ENCODE measurements around the gene OTUB2. TPM values are rescaled to one million over a fixed set of nuclear protein-coding genes. Genes with fewer than 3 reads are reported as not detected.

The OTUB2 gene
- total RNA-seq, 1 donor from 2014 or later = 1.9 TPM

- Histone ChIP-seq H3K36me3 (peaks cover 73% of the 10 kb centered on the region), H3K4me3 (no peak overlapping the region), H3K27ac (no peak overlapping the region), H3K27me3 (ENCODE audit: low read depth) (no peaks in the 10 kb centered on the region), H3K4me1 (peaks cover 11% of the 10 kb centered on the region), H3K9me3 (no peaks in the 10 kb centered on the region)
- ATAC-seq (no peak), DNase-seq (no peak)
- intact Hi-C loops (cut with DNase I) = no loop called here
- TF ChIP-seq CTCF (IDR thresholded peaks at IDR 0.05) = no peak
These were observed 20.6 kb downstream of the OTUB2 start for GRCh38 chr14:94046696-94047250.

DNA sequence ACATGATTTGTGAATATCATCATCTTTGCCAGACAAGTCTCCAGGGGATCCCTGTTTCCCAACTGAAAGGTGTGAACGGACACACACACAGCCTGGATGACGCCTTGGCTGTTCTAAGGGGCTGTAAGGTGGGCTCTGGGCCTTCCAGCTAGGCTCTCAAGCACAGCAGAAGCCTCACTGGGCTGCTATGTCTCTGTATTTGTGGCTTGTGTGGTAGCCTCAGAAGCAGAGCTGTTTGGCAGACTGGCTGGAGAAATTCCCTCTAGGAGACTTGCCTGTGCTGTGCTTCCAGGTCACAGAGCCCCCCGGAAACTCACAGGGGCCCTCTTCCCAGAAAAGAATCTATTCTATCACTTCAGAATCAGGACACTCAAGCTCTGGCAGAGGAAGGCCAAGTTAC lies 21.4 kb downstream of the OTUB2 start:
- Histone ChIP-seq H3K27me3 (ENCODE audit: low read depth) (no peaks in the 10 kb centered on the region), H3K9me3 (no peaks in the 10 kb centered on the region), H3K27ac (no peak overlapping the region), H3K36me3 (peaks cover 81% of the 10 kb centered on the region), H3K4me3 (no peak overlapping the region), H3K4me1 (peaks cover 2% of the 10 kb centered on the region)
- intact Hi-C loops (cut with DNase I) = no loop called here
- DNase-seq = no peak
- ATAC-seq = no peak
- TF ChIP-seq CTCF (IDR thresholded peaks at IDR 0.05) = no peak

DNA sequence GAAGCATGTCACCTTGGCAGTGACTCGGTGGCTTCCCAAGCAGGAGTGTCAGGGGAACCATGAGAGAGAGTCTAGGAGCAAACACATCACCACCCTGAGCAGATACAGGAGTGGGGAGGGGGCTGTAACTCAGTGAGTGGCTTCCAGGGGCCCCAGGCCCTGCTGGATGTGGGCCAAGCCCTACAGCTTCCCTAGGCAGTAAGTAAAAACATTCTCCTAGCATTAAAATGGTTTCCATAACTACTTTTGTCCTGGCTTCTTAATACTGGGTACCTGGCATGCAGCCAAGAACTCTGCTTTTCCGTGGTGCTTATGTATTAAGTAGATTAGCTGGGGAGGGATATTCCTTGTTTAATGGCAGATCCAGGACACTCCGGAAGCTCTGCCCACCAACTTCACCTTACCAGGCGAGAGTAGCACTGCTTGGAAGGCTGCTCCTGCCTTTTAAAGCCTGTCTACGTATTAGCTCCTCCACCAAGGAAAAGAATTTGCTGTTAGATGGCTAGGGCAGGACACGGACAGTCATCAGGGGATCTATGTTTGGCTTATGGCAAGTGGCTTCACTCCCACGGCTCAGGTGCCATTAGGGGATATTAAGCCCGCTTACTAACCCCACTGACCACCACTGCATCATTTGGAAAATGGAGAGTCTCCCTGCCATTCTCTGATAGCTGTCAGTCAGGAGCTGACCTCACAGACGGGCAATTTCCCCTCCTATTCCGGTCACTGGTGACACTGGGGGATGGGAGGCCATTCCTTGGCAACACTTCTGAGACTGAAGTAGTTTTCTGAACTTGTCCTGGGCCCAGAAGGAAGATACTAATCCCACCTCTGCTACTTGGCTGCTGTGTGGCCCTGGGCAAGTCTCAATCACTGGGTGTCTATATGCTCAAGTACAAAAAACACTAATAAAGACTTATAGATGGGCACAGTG lies 22.8 kb downstream of the OTUB2 start:
- intact Hi-C loops (cut with DNase I) = no loop called here
- DNase-seq (no peak), ATAC-seq (no peak)
- Histone ChIP-seq H3K36me3 (peaks cover 94% of the 10 kb centered on the region), H3K4me3 (no peak overlapping the region), H3K4me1 (no peaks in the 10 kb centered on the region), H3K27ac (no peak overlapping the region), H3K27me3 (ENCODE audit: low read depth) (no peaks in the 10 kb centered on the region), H3K9me3 (no peaks in the 10 kb centered on the region)
- no peak for TF ChIP-seq CTCF (IDR thresholded peaks at IDR 0.05)

DNA sequence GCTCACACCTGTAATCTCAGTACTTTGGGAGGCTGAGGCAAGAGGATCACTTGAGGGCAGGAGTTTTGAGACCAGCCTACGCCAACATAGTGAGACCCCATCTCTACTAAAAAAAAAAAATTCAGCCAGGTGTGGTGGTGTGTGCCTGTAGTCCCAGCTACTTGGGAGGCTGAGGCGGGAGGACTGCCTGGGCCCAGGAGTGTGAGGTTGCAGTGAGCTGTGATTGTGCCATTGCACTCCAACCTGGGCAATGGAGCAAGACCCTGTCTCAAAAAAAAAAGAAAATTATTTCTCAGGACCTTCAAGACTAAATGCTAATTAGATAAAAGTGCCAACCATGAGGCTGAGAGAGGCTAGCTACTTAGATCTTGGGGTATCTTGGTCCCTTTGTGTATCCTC lies 23.5 kb downstream of the OTUB2 start:
- Histone ChIP-seq H3K27me3 (ENCODE audit: low read depth) (no peaks in the 10 kb centered on the region), H3K9me3 (no peaks in the 10 kb centered on the region), H3K4me3 (no peak overlapping the region), H3K4me1 (no peaks in the 10 kb centered on the region), H3K27ac (no peak overlapping the region), H3K36me3 (peaks cover 99% of the 10 kb centered on the region)
- DNase-seq = no peak
- no peak for ATAC-seq
- intact Hi-C loops (cut with DNase I) = no loop called here
- TF ChIP-seq CTCF (IDR thresholded peaks at IDR 0.05) = no peak

DNA sequence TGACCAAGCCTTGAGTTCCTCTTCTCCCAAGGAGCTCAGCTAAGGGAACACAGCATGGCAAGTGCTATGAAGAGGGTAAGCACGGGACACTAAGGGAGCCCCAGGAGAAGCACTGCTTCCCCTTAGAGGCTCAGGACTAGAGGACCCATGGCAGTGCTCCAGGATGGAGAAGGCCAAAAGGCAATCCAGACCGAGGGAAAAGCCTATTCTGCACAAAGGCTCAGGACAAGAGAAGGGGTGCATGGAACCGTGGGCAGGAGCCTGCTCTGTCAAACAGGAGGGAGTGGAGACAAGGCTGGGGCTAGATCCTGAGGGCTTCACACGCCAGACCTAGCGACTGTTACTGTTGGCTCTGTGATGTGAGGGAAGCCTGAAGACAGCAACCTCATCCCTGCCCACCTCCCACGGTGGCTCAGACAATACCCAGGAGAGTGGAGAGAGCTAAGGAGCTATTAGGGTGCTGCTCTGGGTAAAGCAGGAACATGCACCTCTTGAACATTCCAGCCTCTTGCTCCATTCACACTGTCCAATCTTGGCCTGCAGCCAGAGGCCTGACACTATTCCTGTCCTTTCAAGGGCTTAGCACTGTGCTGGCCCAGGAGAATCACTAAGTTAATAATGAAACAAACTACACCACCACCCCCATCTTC lies 24.2 kb downstream of the OTUB2 start:
- no peak for TF ChIP-seq CTCF (IDR thresholded peaks at IDR 0.05)
- intact Hi-C loops (cut with DNase I) = no loop called here
- Histone ChIP-seq H3K27ac (no peak overlapping the region), H3K9me3 (no peaks in the 10 kb centered on the region), H3K27me3 (ENCODE audit: low read depth) (no peaks in the 10 kb centered on the region), H3K4me1 (no peaks in the 10 kb centered on the region), H3K4me3 (no peak overlapping the region), H3K36me3 (peaks cover 99% of the 10 kb centered on the region)
- ATAC-seq (peak; percentile 41 to 71), DNase-seq (peak; percentile 58)

Data from lower lobe of right lung (tissue), 2 donors.